HG02884 (cell line): Measurements from ENCODE around the gene PIP5K1B.

Experiments
- ATAC-seq: cut with Tn5 transposase; IDR thresholded peaks from one replicate; pipeline ENCODE4 v1.9.1; 2021; ENCODE audit warnings: mild to moderate bottlenecking, moderate library complexity; ENCODE audit not compliant: unreplicated experiment

Gene PIP5K1B

GRCh38 chr9:68733021-68733405, 28.0 kb downstream of the PIP5K1B start:
- no peak for ATAC-seq

GRCh38 chr9:68738358-68738757, 33.3 kb downstream of the PIP5K1B start:
- ATAC-seq: no peak

- no peak for ATAC-seq
Measured at GRCh38 chr9:68739621-68740174, 34.7 kb downstream of the PIP5K1B start.

- ATAC-seq: no peak
Measured at GRCh38 chr9:68740561-68740960, 35.5 kb downstream of the PIP5K1B start.

- no peak for ATAC-seq
Measured at GRCh38 chr9:68741234-68741633, 36.2 kb downstream of the PIP5K1B start.

- no peak for ATAC-seq
Measured at GRCh38 chr9:68741704-68742332, 36.8 kb downstream of the PIP5K1B start.

- no peak for ATAC-seq
Measured at GRCh38 chr9:68742333-68742730, 37.3 kb downstream of the PIP5K1B start.

GRCh38 chr9:68744426-68744825, 39.4 kb downstream of the PIP5K1B start:
- ATAC-seq: no peak

- no peak for ATAC-seq
Measured at GRCh38 chr9:68746525-68746924, 41.5 kb downstream of the PIP5K1B start.

- ATAC-seq: no peak
Measured at GRCh38 chr9:68747043-68747533, 42.0 kb downstream of the PIP5K1B start.

- ATAC-seq: no peak
Measured at GRCh38 chr9:68749135-68749534, 44.1 kb downstream of the PIP5K1B start.

GRCh38 chr9:68749579-68750159, 44.6 kb downstream of the PIP5K1B start:
- ATAC-seq: no peak

- no peak for ATAC-seq
Measured at GRCh38 chr9:68750255-68750654, 45.2 kb downstream of the PIP5K1B start.

- no peak for ATAC-seq
Measured at GRCh38 chr9:68750786-68751185, 45.7 kb downstream of the PIP5K1B start.

GRCh38 chr9:68751556-68751955, 46.5 kb downstream of the PIP5K1B start:
- ATAC-seq: no peak

- ATAC-seq: no peak
Measured at GRCh38 chr9:68755051-68755450, 50.0 kb downstream of the PIP5K1B start.

- ATAC-seq: no peak
Measured at GRCh38 chr9:68755752-68756151, 50.7 kb downstream of the PIP5K1B start.

GRCh38 chr9:68759981-68760673, 55.1 kb downstream of the PIP5K1B start:
- no peak for ATAC-seq

- ATAC-seq: no peak
Measured at GRCh38 chr9:68760674-68761333, 55.8 kb downstream of the PIP5K1B start.

GRCh38 chr9:68762570-68762969, 57.5 kb downstream of the PIP5K1B start:
- ATAC-seq: no peak

GRCh38 chr9:68763104-68763503, 58.1 kb downstream of the PIP5K1B start:
- ATAC-seq: no peak
